PC-3 (cell line): ENCODE results near the gene STK33. TPM values are rescaled to one million over a fixed set of nuclear protein-coding genes. Genes with fewer than 3 reads are reported as not detected.

ENCODE experiments used
- ATAC-seq: fragments of 200-7000 bp; cut with Tn5 transposase; 2 replicates; pipeline ENCODE4 v1.9.1; 2020; ENCODE audit warnings: mild to moderate bottlenecking, moderate library complexity
- BruUV-seq: library from RNA; stranded (reverse); fragments of 400-500 nt; replicated peaks from 2 replicates; lab custom pipeline; 2021; lab: Mats Ljungman, UMichigan
- CTCF ChIA-PET: fragments of 300-600 bp; sonication (Branson Sonifier 250); formaldehyde crosslinking; loops from one replicate; lab custom pipeline; 2022; ENCODE audit warnings: antibody characterized with exemption; lab: Charles Lee
- POLR2A ChIA-PET: fragments of 300-600 bp; sonication (Branson Sonifier 250); formaldehyde crosslinking; loops from one replicate; lab custom pipeline; 2022; ENCODE audit warnings: antibody characterized with exemption; ENCODE audit not compliant: unreplicated experiment; lab: Charles Lee
- DNase-seq: peaks from one replicate; pipeline ENCODE4 v3.0.0-alpha.2; 2015
- H2AFZ ChIP-seq: fragments of 300-600 bp; sonication (generic); 2 replicates; pipeline ENCODE4 v1.6.0; 2016; ENCODE audit warnings: antibody characterized with exemption, low read length
- H3F3A ChIP-seq: fragments of 300-600 bp; sonication (generic); one replicate; pipeline ENCODE4 v1.6.0; 2017; ENCODE audit warnings: antibody characterized with exemption, low read length, control low read depth, mild to moderate bottlenecking; ENCODE audit not compliant: unreplicated experiment
- H3K27ac ChIP-seq: fragments of 300-600 bp; sonication (generic); 2 replicates; pipeline ENCODE4 v1.5.1; 2016; ENCODE audit warnings: mild to moderate bottlenecking, low read length
- H3K27me3 ChIP-seq: fragments of 300-600 bp; sonication (generic); 2 replicates; pipeline ENCODE4 v1.6.1; 2016; ENCODE audit warnings: low read length, mixed read lengths
- H3K36me3 ChIP-seq: fragments of 300-600 bp; sonication (generic); 2 replicates; pipeline ENCODE4 v1.6.1; 2016; ENCODE audit warnings: low read depth, mixed run types, low read length, mixed read lengths
- H3K4me1 ChIP-seq: fragments of 300-600 bp; sonication (generic); 2 replicates; pipeline ENCODE4 v1.5.1; 2016; ENCODE audit warnings: low read length; ENCODE audit not compliant: insufficient read depth
- H3K4me2 ChIP-seq: fragments of 300-600 bp; sonication (generic); 2 replicates; pipeline ENCODE4 v1.6.0; 2016; ENCODE audit warnings: low read length
- H3K4me3 ChIP-seq: fragments of 300-600 bp; sonication (generic); 2 replicates; pipeline ENCODE4 v1.5.1; 2016; ENCODE audit warnings: mild to moderate bottlenecking, low read length, mixed read lengths
- H3K79me2 ChIP-seq: fragments of 300-600 bp; sonication (generic); 2 replicates; pipeline ENCODE4 v1.6.1; 2017; ENCODE audit warnings: low read length, mixed read lengths
- H3K9ac ChIP-seq: fragments of 300-600 bp; sonication (generic); 2 replicates; pipeline ENCODE4 v1.6.0; 2016; ENCODE audit warnings: mild to moderate bottlenecking, low read length
- H3K9me2 ChIP-seq: fragments of 300-600 bp; sonication (generic); replicated peaks from 2 replicates; pipeline ENCODE4 v1.6.1; 2016; ENCODE audit warnings: mixed run types, low read length, mixed read lengths
- H3K9me3 ChIP-seq: fragments of 300-600 bp; sonication (generic); 2 replicates; pipeline ENCODE4 v1.6.1; 2016; ENCODE audit warnings: low read length, mixed read lengths
- H4K20me1 ChIP-seq: fragments of 300-600 bp; sonication (generic); 2 replicates; pipeline ENCODE4 v1.6.1; 2016; ENCODE audit warnings: low read length, mixed read lengths
- CTCF ChIP-seq: fragments of 300-600 bp; sonication (generic); conservative IDR thresholded peaks from 2 replicates; pipeline ENCODE4 v1.5.1; 2017; ENCODE audit warnings: antibody characterized with exemption, low read depth, mild to moderate bottlenecking, low read length
- EZH2 ChIP-seq: fragments of 300-600 bp; sonication (generic); IDR thresholded peaks from one replicate; pipeline ENCODE4 v1.6.1; 2017; ENCODE audit warnings: antibody characterized with exemption, mild to moderate bottlenecking, low read length; ENCODE audit not compliant: unreplicated experiment
- EZH2phosphoT487 ChIP-seq: fragments of 300-600 bp; sonication (generic); IDR thresholded peaks from 2 replicates; pipeline ENCODE4 v1.6.1; 2018; ENCODE audit warnings: mild to moderate bottlenecking, antibody characterized with exemption, low read length, borderline replicate concordance
- intact Hi-C: fragments of 100-400 bp; cut with micrococcal nuclease; formaldehyde crosslinking; loops from 2 replicates; pipeline ENCODE4 v1.9.0; 2023
- total RNA-seq: library from RNA; depleted of rRNA; stranded (reverse); fragments of >200 nt; gene quantifications from 2 replicates; pipeline ENCODE4 v1.2.3, GENCODE V29; 2014

Gene STK33
- total RNA-seq, 1 experiment from 2014 or later = not detected

- no peaks in the 10 kb centered on the region for H3K4me1 ChIP-seq
- H3K9ac ChIP-seq = no peak overlapping the region
- H3K9me3 ChIP-seq = no peaks in the 10 kb centered on the region
- no peaks in the 10 kb centered on the region for H3F3A ChIP-seq
- no peak for TF ChIP-seq EZH2
- no peak for TF ChIP-seq CTCF
- TF ChIP-seq EZH2phosphoT487 = no peak
- no peak overlapping the region for H3K4me3 ChIP-seq
- no peak for ATAC-seq
- H3K79me2 ChIP-seq = no peaks in the 10 kb centered on the region
- no peak overlapping the region for H2AFZ ChIP-seq
- H4K20me1 ChIP-seq = no peaks in the 10 kb centered on the region
- DNase-seq = no peak
- CTCF ChIA-PET = no interaction called here
- no TSS peak for BruUV-seq
- no peaks in the 10 kb centered on the region for H3K36me3 ChIP-seq
- H3K4me2 ChIP-seq = no peak overlapping the region
- H3K27ac ChIP-seq = no peak overlapping the region
- H3K27me3 ChIP-seq = peaks cover 14% of the 10 kb centered on the region; the same call in 1 of the 2 replicates
- intact Hi-C loops = no loop called here
- POLR2A ChIA-PET = no interaction called here
- no peaks in the 10 kb centered on the region for H3K9me2 ChIP-seq
Measured at GRCh38 chr11:8596504-8597046, 2.5 kb upstream of the STK33 start.

- H3K9ac ChIP-seq = no peak overlapping the region
- ChIA-PET POLR2A (no interaction called here), CTCF (no interaction called here)
- no TSS peak for BruUV-seq
- ATAC-seq = no peak
- no peaks in the 10 kb centered on the region for H3K4me1 ChIP-seq
- H3K79me2 ChIP-seq = no peaks in the 10 kb centered on the region
- no peaks in the 10 kb centered on the region for H3K9me2 ChIP-seq
- H3K4me2 ChIP-seq = no peak overlapping the region
- intact Hi-C loops = no loop called here
- H3K4me3 ChIP-seq = no peak overlapping the region
- no peak overlapping the region for H2AFZ ChIP-seq
- no peak for DNase-seq
- no peaks in the 10 kb centered on the region for H3K36me3 ChIP-seq
- no peaks in the 10 kb centered on the region for H3K9me3 ChIP-seq
- no peak overlapping the region for H3K27ac ChIP-seq
- H3F3A ChIP-seq = no peaks in the 10 kb centered on the region
- peaks cover 14% of the 10 kb centered on the region; the same call in 1 of the 2 replicates for H3K27me3 ChIP-seq
- no peak for TF ChIP-seq EZH2
- no peak for TF ChIP-seq EZH2phosphoT487
- TF ChIP-seq CTCF = no peak
- H4K20me1 ChIP-seq = no peaks in the 10 kb centered on the region
Measured at GRCh38 chr11:8593455-8593854, 573 bp downstream of the STK33 start.

GRCh38 chr11:8587915-8588314, 6.1 kb downstream of the STK33 start:
- no peak overlapping the region for H3K4me2 ChIP-seq
- no TSS peak for BruUV-seq
- H3K36me3 ChIP-seq = no peaks in the 10 kb centered on the region
- no peaks in the 10 kb centered on the region for H3F3A ChIP-seq
- DNase-seq (no peak), ATAC-seq (no peak)
- no peaks in the 10 kb centered on the region for H3K9me3 ChIP-seq
- CTCF ChIA-PET = no interaction called here
- H4K20me1 ChIP-seq = no peaks in the 10 kb centered on the region
- H3K27ac ChIP-seq = no peak overlapping the region
- POLR2A ChIA-PET = no interaction called here
- no peaks in the 10 kb centered on the region for H3K79me2 ChIP-seq
- no peak for TF ChIP-seq CTCF
- TF ChIP-seq EZH2 = no peak
- TF ChIP-seq EZH2phosphoT487 = no peak
- intact Hi-C loops = no loop called here
- no peak overlapping the region for H2AFZ ChIP-seq
- no peak overlapping the region for H3K4me3 ChIP-seq
- H3K9me2 ChIP-seq = no peaks in the 10 kb centered on the region
- H3K9ac ChIP-seq = no peak overlapping the region
- no peaks in the 10 kb centered on the region for H3K4me1 ChIP-seq
- peaks cover 3% of the 10 kb centered on the region; the same call in 1 of the 2 replicates for H3K27me3 ChIP-seq
